DOHH2 (cell line): ENCODE results near the gene RAB33A.

Experiments used
- H3F3A ChIP-seq: fragments of 200-600 bp; sonication (generic), shearing (Covaris generic); 2 replicates; pipeline ENCODE4 v1.6.0; 2016; ENCODE audit warnings: antibody characterized with exemption, mild to moderate bottlenecking; ENCODE audit not compliant: control insufficient read depth, insufficient read depth
- H3K27ac ChIP-seq: fragments of 200-600 bp; sonication (generic); 2 replicates; pipeline ENCODE4 v1.5.1; 2014; ENCODE audit warnings: low read depth, mild to moderate bottlenecking, low read length, moderate library complexity
- H3K27me3 ChIP-seq: fragments of 200-600 bp; sonication (generic); 2 replicates; pipeline ENCODE4 v1.6.1; 2014; ENCODE audit warnings: mild to moderate bottlenecking, low read length, mixed read lengths; ENCODE audit not compliant: control insufficient read depth
- H3K36me3 ChIP-seq: fragments of 200-600 bp; sonication (generic); 2 replicates; pipeline ENCODE4 v1.6.1; 2014; ENCODE audit warnings: mild to moderate bottlenecking, low read length, moderate library complexity, mixed read lengths; ENCODE audit not compliant: control insufficient read depth
- H3K4me1 ChIP-seq: fragments of 200-600 bp; sonication (generic); 2 replicates; pipeline ENCODE4 v1.6.1; 2014; ENCODE audit warnings: mild to moderate bottlenecking, low read length, mixed read lengths; ENCODE audit not compliant: control insufficient read depth
- H3K4me2 ChIP-seq: fragments of 200-600 bp; sonication (generic); 2 replicates; pipeline ENCODE4 v1.6.0; 2014; ENCODE audit warnings: mild to moderate bottlenecking, low read length, moderate library complexity
- H3K4me3 ChIP-seq: fragments of 200-600 bp; sonication (generic); 2 replicates; pipeline ENCODE4 v1.5.1; 2014; ENCODE audit warnings: mild to moderate bottlenecking, low read length, mixed read lengths
- H3K79me2 ChIP-seq: fragments of 200-600 bp; sonication (generic); 2 replicates; pipeline ENCODE4 v1.6.1; 2014; ENCODE audit warnings: mild to moderate bottlenecking, low read length, mixed read lengths; ENCODE audit not compliant: control insufficient read depth
- H3K9me2 ChIP-seq: fragments of 200-600 bp; sonication (generic); replicated peaks from 2 replicates; pipeline ENCODE4 v1.6.1; 2014; ENCODE audit warnings: mild to moderate bottlenecking, low read length, mixed read lengths; ENCODE audit not compliant: control insufficient read depth
- H3K9me3 ChIP-seq: fragments of 200-600 bp; sonication (generic); 2 replicates; pipeline ENCODE4 v1.6.1; 2014; ENCODE audit warnings: antibody characterized with exemption, low read length, mixed read lengths; ENCODE audit not compliant: control insufficient read depth, insufficient read depth
- H4K20me1 ChIP-seq: fragments of 200-600 bp; sonication (generic); 2 replicates; pipeline ENCODE4 v1.6.0; 2014; ENCODE audit warnings: low read depth, mild to moderate bottlenecking, antibody characterized with exemption, low read length, moderate library complexity; ENCODE audit not compliant: control insufficient read depth, insufficient read depth
- EZH2phosphoT487 ChIP-seq: fragments of 200-600 bp; sonication (generic); IDR thresholded peaks from 2 replicates; pipeline ENCODE4 v1.6.1; 2017; ENCODE audit warnings: borderline replicate concordance, mild to moderate bottlenecking, antibody characterized with exemption, low read length, moderate library complexity, mixed read lengths
- TF ChIP-seq, protein P1 (sequence below): fragments of 200-600 bp; sonication (generic); IDR thresholded peaks from one replicate; pipeline ENCODE4 v1.5.1; 2014; ENCODE audit warnings: antibody characterized with exemption, mild to moderate bottlenecking, low read depth, low read length; ENCODE audit not compliant: poor library complexity, severe bottlenecking

RAB33A gene

DNA sequence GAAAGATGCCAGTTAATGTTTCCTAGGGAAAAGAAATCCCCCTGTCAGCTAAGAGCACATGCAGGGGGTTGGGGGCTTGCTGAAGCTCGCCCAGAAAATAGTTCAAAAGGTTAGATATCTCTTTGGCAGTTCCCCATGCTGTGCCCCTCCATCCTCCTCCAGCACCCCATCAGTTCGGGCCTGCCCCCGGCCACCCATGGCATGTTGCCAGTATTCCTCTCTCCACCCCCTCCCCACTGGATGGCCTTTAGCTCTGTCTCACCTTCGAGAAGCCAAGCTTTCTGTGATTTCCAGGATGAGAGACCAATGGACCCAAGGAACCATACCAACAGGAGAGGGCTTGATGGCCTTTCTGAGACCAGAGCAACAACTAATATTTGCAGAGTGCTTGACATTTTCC is 5.2 kb downstream of the RAB33A start:
- Histone ChIP-seq H3K27me3 (no peaks in the 10 kb centered on the region), H3K9me2 (no peaks in the 10 kb centered on the region), H3K79me2 (peaks cover 92% of the 10 kb centered on the region), H3K27ac (peak overlapping the region; percentile 89), H3F3A (peaks cover 22% of the 10 kb centered on the region), H3K4me3 (peak overlapping the region; percentile 61), H3K4me2 (peak overlapping the region; percentile 94), H4K20me1 (no peaks in the 10 kb centered on the region), H3K4me1 (peaks cover 72% of the 10 kb centered on the region), H3K9me3 (no peaks in the 10 kb centered on the region), H3K36me3 (peaks cover 65% of the 10 kb centered on the region)
- TF ChIP-seq, protein P1, sequence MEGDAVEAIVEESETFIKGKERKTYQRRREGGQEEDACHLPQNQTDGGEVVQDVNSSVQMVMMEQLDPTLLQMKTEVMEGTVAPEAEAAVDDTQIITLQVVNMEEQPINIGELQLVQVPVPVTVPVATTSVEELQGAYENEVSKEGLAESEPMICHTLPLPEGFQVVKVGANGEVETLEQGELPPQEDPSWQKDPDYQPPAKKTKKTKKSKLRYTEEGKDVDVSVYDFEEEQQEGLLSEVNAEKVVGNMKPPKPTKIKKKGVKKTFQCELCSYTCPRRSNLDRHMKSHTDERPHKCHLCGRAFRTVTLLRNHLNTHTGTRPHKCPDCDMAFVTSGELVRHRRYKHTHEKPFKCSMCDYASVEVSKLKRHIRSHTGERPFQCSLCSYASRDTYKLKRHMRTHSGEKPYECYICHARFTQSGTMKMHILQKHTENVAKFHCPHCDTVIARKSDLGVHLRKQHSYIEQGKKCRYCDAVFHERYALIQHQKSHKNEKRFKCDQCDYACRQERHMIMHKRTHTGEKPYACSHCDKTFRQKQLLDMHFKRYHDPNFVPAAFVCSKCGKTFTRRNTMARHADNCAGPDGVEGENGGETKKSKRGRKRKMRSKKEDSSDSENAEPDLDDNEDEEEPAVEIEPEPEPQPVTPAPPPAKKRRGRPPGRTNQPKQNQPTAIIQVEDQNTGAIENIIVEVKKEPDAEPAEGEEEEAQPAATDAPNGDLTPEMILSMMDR: no peak
- TF ChIP-seq EZH2phosphoT487: no peak

DNA sequence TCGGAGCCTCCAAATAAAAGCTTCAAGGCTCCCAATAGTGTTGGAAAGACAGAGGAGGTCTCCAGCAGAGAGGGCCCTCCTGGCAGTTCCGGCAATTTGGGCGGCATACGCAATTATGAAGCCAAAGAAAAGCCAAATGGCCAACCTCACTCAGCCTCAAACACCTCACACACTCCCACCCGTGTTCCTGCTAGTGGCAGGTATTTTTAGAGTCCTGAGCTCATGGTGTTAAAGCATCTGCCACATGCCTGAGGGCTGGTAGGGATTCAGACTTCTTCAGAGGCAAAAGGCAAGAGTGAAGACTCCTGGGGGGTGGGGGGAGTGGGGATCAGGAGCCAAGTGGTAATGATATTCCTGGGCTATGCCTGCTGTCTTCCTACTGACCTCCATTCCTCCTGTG is 7.4 kb downstream of the RAB33A start:
- Histone ChIP-seq H3K9me2 (no peaks in the 10 kb centered on the region), H3K9me3 (no peaks in the 10 kb centered on the region), H3F3A (peaks cover 35% of the 10 kb centered on the region), H3K36me3 (peaks cover 52% of the 10 kb centered on the region), H3K27ac (peak overlapping the region; percentile 16; the same call in 1 of the 2 replicates), H3K79me2 (peaks cover 76% of the 10 kb centered on the region), H4K20me1 (no peaks in the 10 kb centered on the region), H3K4me1 (peaks cover 86% of the 10 kb centered on the region), H3K4me2 (peak overlapping the region; percentile 28; the same call in 1 of the 2 replicates), H3K4me3 (peak overlapping the region; percentile 13; the same call in 1 of the 2 replicates), H3K27me3 (no peaks in the 10 kb centered on the region)
- TF ChIP-seq, protein P1: no peak
- no peak for TF ChIP-seq EZH2phosphoT487

DNA sequence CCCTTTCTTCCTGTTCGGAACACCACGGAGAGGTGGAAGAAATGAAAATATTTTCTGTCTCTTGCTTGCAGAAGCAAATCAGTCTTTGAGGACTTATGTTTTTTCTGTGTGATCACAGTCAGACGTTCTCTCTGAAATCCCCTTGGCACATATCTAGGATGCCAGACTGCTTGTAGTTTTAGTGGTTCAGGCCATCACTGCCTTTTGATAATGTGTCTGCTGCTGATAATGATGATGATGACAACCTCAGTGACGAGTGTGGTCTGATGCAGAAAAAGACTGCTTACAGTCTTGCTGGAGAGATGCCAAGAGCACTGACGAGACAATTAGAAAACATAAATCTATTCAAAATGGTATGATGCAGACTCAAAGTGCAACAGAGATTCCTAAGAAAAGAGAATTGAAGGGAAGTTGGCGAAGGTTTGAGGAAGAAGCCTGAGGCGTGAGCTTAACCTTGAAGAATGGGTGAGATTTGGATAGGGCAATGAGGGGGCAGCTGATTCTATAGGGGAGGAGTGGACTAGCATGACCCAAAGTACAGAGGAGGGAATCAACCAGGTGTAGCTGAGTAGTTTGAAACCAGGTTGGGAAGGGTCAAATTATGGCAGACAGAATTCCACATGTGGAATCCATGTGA is 7.9 kb downstream of the RAB33A start:
- Histone ChIP-seq H3F3A (peaks cover 40% of the 10 kb centered on the region), H4K20me1 (no peaks in the 10 kb centered on the region), H3K4me2 (peak overlapping the region; percentile 28; the same call in 1 of the 2 replicates), H3K4me1 (peaks cover 86% of the 10 kb centered on the region), H3K9me2 (no peaks in the 10 kb centered on the region), H3K9me3 (no peaks in the 10 kb centered on the region), H3K79me2 (peaks cover 74% of the 10 kb centered on the region), H3K27me3 (no peaks in the 10 kb centered on the region), H3K36me3 (peaks cover 52% of the 10 kb centered on the region), H3K27ac (peak overlapping the region; percentile 16; the same call in 1 of the 2 replicates), H3K4me3 (peak overlapping the region; percentile 13; the same call in 1 of the 2 replicates)
- no peak for TF ChIP-seq EZH2phosphoT487
- TF ChIP-seq, protein P1: no peak
